Stimulated activated CD8-positive, alpha-beta memory T cell treated with anti-CD3 and anti-CD28 coated beads, Interleukin-7, amount 100 ng/mL, for 4 hours (primary cell): ENCODE data around the gene TNC.

Source experiments
- DNase-seq, 2 donors: peaks; one replicate each; pipeline ENCODE4 v3.0.0-alpha.2; 2020; ENCODE audit warnings: low read depth in 2 of 2

TNC gene

GRCh38 chr9:115103746-115104477 is 14.0 kb downstream of the TNC start:
- DNase-seq = no peak

GRCh38 chr9:115099901-115100300 is 18.1 kb downstream of the TNC start:
- DNase-seq = no peak

GRCh38 chr9:115098226-115098965 is 19.6 kb downstream of the TNC start:
- no peak for DNase-seq

GRCh38 chr9:115093520-115093919 is 24.4 kb downstream of the TNC start:
- no peak for DNase-seq

DNA sequence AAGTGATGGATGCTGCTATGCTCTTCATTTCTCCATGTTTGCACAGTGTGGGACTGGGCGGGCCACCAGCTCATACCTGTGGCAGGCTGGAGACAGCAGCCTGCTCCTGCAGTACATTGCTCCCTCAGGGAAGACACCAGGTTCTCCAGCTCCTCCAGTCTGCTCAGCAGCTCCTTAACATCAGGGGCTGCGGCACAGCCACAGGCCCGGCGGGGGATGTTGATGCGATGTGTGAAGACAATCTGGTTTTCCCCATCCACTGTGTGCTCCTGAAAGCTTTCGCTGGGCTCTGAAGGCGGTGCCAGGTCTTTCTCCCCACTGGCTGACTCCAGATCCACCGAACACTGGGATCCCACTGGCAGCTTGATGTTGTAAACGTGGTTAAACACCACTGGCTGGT is 27.5 kb downstream of the TNC start:
- DNase-seq = no peak

- no peak for DNase-seq
Measured at GRCh38 chr9:115088860-115089259, 29.1 kb downstream of the TNC start.

DNA sequence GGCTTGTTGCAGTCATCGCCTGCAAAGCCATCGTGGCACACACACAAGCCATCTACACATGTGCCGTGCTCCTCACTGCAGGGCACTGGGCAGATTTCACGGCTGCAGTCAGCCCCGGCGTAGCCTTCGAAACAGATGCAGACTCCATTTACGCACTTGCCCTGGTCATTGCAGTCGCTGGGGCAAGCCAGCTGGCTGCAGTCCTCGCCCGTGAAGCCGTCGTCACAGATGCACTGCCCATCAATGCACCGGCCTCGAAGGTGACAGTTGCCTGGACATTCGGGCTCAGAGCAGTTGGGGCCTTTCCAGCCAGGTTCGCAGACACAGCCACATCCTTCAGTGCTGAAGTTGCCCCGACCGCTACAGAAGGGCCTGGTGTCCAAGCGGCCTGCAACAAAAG is 31.1 kb downstream of the TNC start:
- no peak for DNase-seq

DNA sequence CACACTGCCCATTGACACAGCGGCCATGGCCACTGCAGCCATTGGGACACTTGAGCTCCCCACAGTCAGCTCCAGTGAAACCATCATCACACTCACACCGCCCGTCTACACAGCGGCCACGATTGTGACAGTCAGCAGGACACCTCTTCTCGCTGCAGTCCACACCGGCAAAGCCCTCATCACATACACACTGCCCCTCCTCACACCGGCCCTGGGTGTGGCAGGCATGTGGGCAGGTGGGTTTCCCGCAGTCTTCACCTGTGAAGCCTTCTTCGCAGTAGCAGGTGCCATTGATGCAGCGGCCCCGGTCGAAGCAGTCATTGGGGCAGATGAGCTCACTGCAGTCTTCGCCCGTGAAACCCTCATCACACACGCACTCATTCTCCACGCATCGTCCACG is 31.5 kb downstream of the TNC start:
- no peak for DNase-seq

- DNase-seq = no peak
Measured at GRCh38 chr9:115085773-115086377, 32.1 kb downstream of the TNC start.

DNA sequence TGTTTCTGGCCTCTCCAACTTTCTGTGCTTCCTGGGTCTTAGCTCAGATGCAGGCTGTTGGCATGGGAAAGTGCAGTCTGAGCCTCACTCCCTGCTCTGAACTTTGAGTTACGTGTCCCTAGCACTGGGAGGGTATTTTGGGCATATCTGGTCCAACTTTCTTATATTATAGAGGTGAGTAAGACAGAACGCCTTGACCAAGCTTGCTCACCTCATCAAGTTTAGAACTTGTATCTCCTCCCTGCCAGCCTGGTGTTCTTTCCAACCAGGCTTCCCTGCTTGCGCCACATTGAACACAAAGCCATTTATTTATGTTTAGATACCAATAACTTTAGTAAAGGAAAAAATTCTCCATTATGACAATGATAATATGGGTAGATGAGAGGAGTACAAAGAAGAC is 33.2 kb downstream of the TNC start:
- no peak for DNase-seq

DNA sequence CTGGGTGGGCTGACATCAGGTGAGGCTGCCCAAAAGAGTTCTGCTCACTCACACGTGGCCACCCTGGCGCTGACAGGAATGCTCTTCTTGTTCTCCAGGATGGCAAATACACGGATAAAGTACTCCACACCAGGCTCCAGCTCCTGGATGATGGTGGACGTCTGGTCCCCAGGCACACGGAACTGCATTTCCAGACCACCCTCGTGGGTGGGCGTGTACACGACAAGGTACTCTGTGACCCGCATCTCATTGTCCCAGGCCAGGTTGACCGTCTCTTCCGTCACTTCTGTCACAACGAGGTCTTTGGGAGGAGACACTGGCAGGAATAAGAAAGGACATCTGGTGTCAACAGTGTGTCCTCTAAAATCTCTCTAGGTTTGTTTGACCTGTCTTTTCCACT is 33.8 kb downstream of the TNC start:
- no peak for DNase-seq

DNA sequence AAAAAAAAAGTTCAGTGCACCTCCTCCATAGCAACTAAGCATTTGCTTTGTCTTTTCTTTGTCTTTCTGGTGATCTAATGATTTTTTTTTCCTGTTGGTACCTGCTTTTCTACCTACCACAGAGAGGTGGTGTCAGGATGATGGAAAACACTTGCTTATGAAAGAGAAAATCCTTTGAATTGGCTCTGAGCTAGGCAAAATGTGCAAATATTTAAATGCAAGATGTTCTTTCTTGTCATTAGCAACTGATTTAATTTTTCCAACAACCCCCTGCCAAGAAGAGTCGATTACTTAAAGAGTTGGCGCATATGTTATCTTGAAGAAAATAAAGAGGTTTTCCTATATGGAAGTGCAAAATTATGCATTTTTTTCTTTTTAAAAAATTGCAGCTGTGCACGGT is 37.7 kb downstream of the TNC start:
- no peak for DNase-seq

DNA sequence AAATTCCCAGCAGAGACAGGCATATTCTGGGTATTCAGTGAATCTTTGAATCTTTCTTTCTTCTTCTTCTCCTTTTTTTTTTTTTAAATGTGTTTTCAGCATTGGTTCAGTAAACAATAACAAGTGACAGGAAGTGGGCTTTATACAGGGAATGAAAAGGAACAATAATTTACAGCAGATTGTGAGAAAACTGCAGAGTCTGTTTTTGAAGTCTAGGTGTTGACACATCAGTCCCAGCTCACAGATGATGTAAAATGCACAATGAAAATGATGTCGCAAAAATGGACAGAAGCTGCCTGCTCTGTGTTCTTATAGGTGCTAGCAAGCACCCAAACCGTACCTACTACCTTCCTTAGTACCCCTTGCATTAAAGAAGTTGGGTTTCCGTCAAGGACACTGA is 38.8 kb downstream of the TNC start:
- DNase-seq = no peak

GRCh38 chr9:115073456-115073855 is 44.5 kb downstream of the TNC start:
- DNase-seq = no peak

DNA sequence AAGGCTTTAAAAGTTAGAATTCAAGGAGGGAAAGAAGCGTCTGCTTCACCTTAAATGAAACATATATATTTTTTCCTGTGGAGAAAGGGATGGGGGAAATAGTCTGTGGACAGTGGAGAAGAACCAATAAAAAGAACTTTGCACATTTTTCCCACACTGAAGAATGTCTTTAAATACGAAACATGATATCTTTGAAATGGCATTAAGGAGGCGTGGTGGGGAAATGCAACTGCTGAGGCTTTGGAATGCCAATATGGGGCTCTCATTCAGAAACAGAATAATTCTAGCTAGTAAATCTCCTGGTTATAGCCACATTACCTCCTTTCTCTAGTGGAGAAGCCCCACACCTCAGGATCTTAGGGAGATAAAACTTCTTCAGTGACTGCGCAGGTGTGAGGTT is 46.8 kb downstream of the TNC start:
- DNase-seq = no peak

- DNase-seq = no peak
Measured at GRCh38 chr9:115069771-115070170, 48.2 kb downstream of the TNC start.

DNA sequence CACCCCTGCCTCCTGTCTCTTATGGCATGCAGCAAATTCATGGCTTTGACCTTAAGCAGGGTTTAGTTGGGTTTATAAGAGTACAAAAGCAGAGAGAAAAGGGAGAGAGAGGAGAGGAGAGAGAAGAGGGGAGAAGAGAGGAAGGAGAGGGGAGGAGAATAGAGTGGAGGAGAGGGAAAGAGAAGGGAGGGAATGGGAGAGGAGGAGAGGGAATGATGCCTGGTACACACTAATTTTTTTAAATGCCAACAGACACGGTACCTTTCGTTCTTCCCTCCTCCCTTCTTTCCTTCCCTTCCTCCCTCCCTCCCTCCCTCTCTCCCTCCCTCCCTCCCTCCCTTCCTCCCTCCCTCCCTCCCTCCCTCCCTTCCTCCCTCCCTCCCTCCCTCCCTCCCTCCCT is 48.7 kb downstream of the TNC start:
- DNase-seq = no peak

DNA sequence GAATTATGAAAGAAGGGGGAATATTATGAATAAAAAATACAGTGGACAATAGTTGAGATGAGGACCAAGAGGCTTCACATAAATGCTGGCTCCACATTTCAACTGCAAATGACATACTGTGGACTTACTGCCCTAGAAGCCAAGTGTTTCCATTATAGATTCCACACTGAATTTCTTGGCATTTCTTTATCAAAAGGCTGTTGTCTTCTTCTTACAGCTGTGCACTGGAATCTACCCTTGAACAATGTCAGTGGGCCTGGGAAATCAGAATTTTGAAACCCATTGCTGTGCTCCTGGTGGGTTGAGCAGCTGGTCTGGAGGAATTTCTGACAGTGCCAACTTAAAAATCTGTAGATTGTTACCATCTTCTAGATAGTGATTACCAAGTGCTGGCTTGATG is 49.9 kb downstream of the TNC start:
- no peak for DNase-seq

DNA sequence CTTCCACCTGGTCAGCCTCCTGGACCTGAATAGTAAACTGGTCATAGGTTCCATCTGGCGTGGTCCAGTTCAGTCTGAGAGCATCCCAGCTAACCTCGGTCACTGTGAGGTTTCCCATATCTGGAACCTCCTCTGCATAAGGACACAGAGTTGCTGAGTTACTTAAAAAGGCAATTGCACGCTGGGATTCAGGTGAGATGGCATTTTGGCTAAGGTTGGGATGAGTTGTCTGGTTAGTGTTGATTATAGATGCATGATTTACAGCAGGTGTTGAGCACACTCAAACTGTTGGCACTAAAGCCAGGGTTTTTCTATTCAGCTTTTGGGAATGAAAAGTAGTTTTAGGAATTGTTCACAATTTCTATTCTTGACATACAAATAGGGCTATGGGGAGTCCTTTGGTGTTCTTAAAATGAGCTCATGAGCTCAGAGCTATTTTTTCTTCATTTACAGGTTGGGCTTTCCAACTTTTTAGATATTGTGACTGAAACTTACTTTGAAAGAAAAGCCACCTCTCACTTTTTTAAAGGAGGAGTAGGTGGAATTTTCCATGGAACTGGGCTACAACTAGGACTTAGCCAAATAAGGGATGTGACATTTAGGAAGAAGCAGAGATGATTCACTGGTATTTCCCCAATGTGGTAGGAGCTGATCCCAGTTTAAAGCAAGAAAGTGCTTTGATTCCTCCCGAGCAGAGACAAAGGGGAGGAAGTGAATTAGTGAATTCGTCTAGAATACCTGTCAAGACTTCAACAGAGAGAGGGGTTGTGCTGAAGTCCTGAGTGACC is 54.7 kb downstream of the TNC start:
- DNase-seq = no peak

DNA sequence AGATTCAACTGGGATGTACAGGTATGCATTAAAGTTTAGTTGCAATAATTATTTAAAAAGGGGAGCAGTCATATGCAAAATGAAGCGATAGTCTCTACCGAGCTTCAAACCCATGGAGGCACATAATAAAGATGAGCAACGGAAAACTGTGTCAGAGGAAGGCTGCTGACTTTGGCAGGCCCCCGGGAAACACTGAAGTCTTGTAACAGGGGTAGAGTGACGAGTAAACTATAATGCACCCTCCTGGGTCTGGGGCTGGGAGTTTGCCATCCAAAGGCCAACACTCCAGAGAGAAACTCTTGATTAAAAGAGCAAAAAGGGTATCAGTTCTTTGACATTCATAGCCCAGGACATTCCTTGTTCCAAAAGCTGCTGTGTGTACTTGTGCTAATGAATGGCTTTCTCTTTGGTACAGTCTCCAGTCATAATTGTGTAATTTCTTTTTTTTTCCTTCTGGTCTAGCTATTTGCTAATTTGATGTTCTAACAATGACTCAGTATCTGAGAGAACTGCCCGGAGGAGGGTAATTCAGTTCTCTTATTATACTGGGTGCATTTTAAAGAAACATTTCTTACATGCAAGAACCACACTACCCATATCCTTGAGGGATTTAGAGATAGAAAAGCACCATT is 59.2 kb downstream of the TNC start:
- no peak for DNase-seq

DNA sequence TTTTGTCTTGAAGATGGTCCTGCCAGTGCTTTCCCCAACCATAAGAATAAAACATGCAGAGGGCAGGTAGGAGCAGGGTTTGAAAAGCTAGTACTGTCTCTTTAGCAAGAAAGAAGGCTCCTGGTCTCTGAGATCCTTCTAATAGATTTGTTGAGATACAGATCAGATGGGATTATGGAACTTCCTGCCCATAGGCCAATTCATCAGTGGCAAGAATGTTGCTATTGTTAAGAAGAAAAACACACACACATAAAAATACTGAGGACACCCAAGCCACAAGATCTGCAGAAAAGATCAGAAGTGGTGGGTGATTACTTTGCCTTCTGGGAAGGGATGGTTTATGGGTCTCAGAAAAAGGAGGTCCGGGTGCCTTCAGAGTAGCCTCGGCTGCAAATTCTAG is 59.8 kb downstream of the TNC start:
- DNase-seq = no peak

- DNase-seq = no peak
Measured at GRCh38 chr9:115057559-115057958, 60.4 kb downstream of the TNC start.
